WTC11 (cell line): Measurements from ENCODE around the gene BRS3. TPM values are rescaled to one million over a fixed set of nuclear protein-coding genes. Genes with fewer than 3 reads are reported as not detected.

Source experiments
- ATAC-seq: fragments of 200-7000 bp; cut with Tn5 transposase; 2 replicates; pipeline ENCODE4 v1.10.0; 2021; ENCODE audit warnings: mild to moderate bottlenecking, moderate library complexity
- CTCF ChIA-PET: fragments of 300-600 bp; sonication (Branson Sonifier 250); formaldehyde crosslinking; loops from one replicate; lab custom pipeline; 2021; ENCODE audit warnings: antibody characterized with exemption; lab: Charles Lee
- POLR2A ChIA-PET: fragments of 350-600 bp; sonication (Branson Sonifier 250); formaldehyde crosslinking; loops from one replicate; lab custom pipeline; 2021; ENCODE audit warnings: antibody characterized with exemption; lab: Charles Lee
- DNase-seq: peaks from one replicate; pipeline ENCODE4 v3.0.0; 2021; ENCODE audit warnings: low spot score
- H3K27ac Mint-ChIP-seq: 2 replicates; pipeline ENCODE4 v1.8.0; 2021; ENCODE audit warnings: mixed read lengths
- H3K27me3 Mint-ChIP-seq: 2 replicates; pipeline ENCODE4 v1.8.0; 2021; ENCODE audit warnings: low read depth, mild to moderate bottlenecking, moderate library complexity, mixed read lengths
- H3K36me3 Mint-ChIP-seq: 2 replicates; pipeline ENCODE4 v1.8.0; 2021; ENCODE audit warnings: mixed read lengths
- H3K4me1 Mint-ChIP-seq: 2 replicates; pipeline ENCODE4 v1.8.0; 2022; ENCODE audit warnings: mixed read lengths
- H3K4me3 Mint-ChIP-seq: 2 replicates; pipeline ENCODE4 v1.8.0; 2021; ENCODE audit warnings: mild to moderate bottlenecking, moderate library complexity, mixed read lengths
- H3K9me3 Mint-ChIP-seq: 2 replicates; pipeline ENCODE4 v1.8.0; 2021; ENCODE audit warnings: mixed read lengths
- CBFB ChIP-seq: sonication (generic); formaldehyde crosslinking; IDR thresholded peaks from 2 replicates; pipeline ENCODE4 v1.8.1; 2022; ENCODE audit warnings: mild to moderate bottlenecking, low read depth, missing genetic modification reagents
- CREB1 ChIP-seq: sonication (generic); formaldehyde crosslinking; IDR thresholded peaks from 2 replicates; pipeline ENCODE4 v1.8.0; 2023; ENCODE audit warnings: mild to moderate bottlenecking, missing genetic modification reagents
- HMGA2 ChIP-seq: fragments of 250-450 bp; sonication (Bioruptor Pico); IDR thresholded peaks from 2 replicates; pipeline ENCODE4 v1.4.0; 2021; ENCODE audit warnings: mild to moderate bottlenecking, moderate library complexity
- JUN ChIP-seq: sonication (generic); formaldehyde crosslinking; IDR thresholded peaks from 2 replicates; pipeline ENCODE4 v1.8.0; 2023; ENCODE audit warnings: mild to moderate bottlenecking, missing genetic modification reagents
- MYBL2 ChIP-seq: sonication (generic); formaldehyde crosslinking; IDR thresholded peaks from 2 replicates; pipeline ENCODE4 v1.8.1; 2023; ENCODE audit warnings: mild to moderate bottlenecking, moderate library complexity, missing genetic modification reagents
- SMAD3 ChIP-seq: sonication (generic); formaldehyde crosslinking; IDR thresholded peaks from 2 replicates; pipeline ENCODE4 v1.8.0; 2022; ENCODE audit warnings: missing genetic modification reagents, mild to moderate bottlenecking, borderline replicate concordance
- TP53 ChIP-seq: sonication (generic); formaldehyde crosslinking; IDR thresholded peaks from 2 replicates; pipeline ENCODE4 v1.8.1; 2023; ENCODE audit warnings: mild to moderate bottlenecking, missing genetic modification reagents
- ZBTB21 ChIP-seq: sonication (generic); formaldehyde crosslinking; IDR thresholded peaks from 2 replicates; pipeline ENCODE4 v1.8.1; 2023; ENCODE audit warnings: mild to moderate bottlenecking, missing genetic modification reagents, borderline replicate concordance
- ZNF263 ChIP-seq: sonication (generic); formaldehyde crosslinking; IDR thresholded peaks from 2 replicates; pipeline ENCODE4 v1.8.1; 2022; ENCODE audit warnings: low read depth, mild to moderate bottlenecking, moderate library complexity, missing genetic modification reagents
- ZNF396 ChIP-seq: fragments of 250-450 bp; sonication (Bioruptor Pico); IDR thresholded peaks from 2 replicates; pipeline ENCODE4 v1.8.0; 2021; ENCODE audit warnings: mild to moderate bottlenecking, moderate library complexity, borderline replicate concordance
- total RNA-seq: library from RNA; stranded (reverse); gene quantifications from 3 replicates; pipeline ENCODE4 v1.2.3, GENCODE V29; 2021
- TF ChIP-seq, protein P1 (sequence below): sonication (generic); formaldehyde crosslinking; IDR thresholded peaks from 2 replicates; pipeline ENCODE4 v1.8.1; 2022; ENCODE audit warnings: mild to moderate bottlenecking, moderate library complexity, missing genetic modification reagents
- TF ChIP-seq, protein P2 (sequence below): sonication (generic); formaldehyde crosslinking; IDR thresholded peaks from 2 replicates; pipeline ENCODE4 v1.8.0; 2023; ENCODE audit warnings: mild to moderate bottlenecking, missing genetic modification reagents
- TF ChIP-seq, protein P3 (sequence below): sonication (generic); formaldehyde crosslinking; IDR thresholded peaks from 2 replicates; pipeline ENCODE4 v1.8.0; 2023; ENCODE audit warnings: missing genetic modification reagents, mild to moderate bottlenecking, borderline replicate concordance
- TF ChIP-seq, protein P4 (sequence below): fragments of 250-450 bp; sonication (Bioruptor Pico); IDR thresholded peaks from 2 replicates; pipeline ENCODE4 v2.1.2; 2022; ENCODE audit warnings: mild to moderate bottlenecking, moderate library complexity
- TF ChIP-seq, protein P5 (sequence below): fragments of 250-450 bp; sonication (Bioruptor Pico); IDR thresholded peaks from 2 replicates; pipeline ENCODE4 v1.8.0; 2021; ENCODE audit warnings: mild to moderate bottlenecking
- TF ChIP-seq, protein P6 (sequence below): sonication (generic); formaldehyde crosslinking; IDR thresholded peaks from 2 replicates; pipeline ENCODE4 v1.8.1; 2023; ENCODE audit warnings: mild to moderate bottlenecking, missing genetic modification reagents, moderate library complexity
- TF ChIP-seq, protein P7 (sequence below): sonication (generic); formaldehyde crosslinking; IDR thresholded peaks from 2 replicates; pipeline ENCODE4 v1.8.0; 2022; ENCODE audit warnings: missing genetic modification reagents

BRS3 gene
- total RNA-seq, 1 experiment from 2014 or later = not detected

DNA sequence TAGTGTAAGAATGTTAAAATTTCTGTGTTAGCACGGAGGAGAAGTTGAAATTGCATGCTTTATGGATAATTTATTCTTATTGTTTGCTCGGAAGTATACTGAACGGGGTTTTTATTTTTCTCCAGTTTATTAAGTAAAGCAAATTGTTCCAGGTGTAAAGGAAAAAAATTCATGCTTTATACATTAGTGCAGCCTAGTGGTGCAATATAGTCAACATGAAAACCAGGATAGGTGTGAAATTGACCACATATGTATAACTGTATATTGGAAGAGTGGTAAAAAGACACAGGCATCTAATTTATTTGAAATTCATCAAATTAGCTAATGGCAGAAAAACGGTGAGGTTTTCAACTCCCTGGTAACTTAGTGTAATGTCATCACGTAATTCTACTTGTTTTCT lies 959 bp downstream of the BRS3 start:
- H3K36me3 Mint-ChIP-seq = no peaks in the 10 kb centered on the region
- POLR2A ChIA-PET = no interaction called here
- CTCF ChIA-PET = no interaction called here
- H3K4me3 Mint-ChIP-seq = no peak overlapping the region
- no peak for ATAC-seq
- H3K9me3 Mint-ChIP-seq = no peaks in the 10 kb centered on the region
- H3K27ac Mint-ChIP-seq = no peak overlapping the region
- TF ChIP-seq, protein P1, sequence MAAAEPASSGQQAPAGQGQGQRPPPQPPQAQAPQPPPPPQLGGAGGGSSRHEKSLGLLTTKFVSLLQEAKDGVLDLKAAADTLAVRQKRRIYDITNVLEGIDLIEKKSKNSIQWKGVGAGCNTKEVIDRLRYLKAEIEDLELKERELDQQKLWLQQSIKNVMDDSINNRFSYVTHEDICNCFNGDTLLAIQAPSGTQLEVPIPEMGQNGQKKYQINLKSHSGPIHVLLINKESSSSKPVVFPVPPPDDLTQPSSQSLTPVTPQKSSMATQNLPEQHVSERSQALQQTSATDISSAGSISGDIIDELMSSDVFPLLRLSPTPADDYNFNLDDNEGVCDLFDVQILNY (CRISPR knock-in tag) = no peak
- TF ChIP-seq CREB1 (CRISPR knock-in tag) (no peak), HMGA2 (CRISPR knock-in tag) (no peak), TP53 (CRISPR knock-in tag) (no peak), SMAD3 (CRISPR knock-in tag) (no peak), MYBL2 (no peak), JUN (CRISPR knock-in tag) (no peak), ZNF263 (CRISPR knock-in tag) (no peak), ZBTB21 (CRISPR knock-in tag) (no peak), CBFB (CRISPR knock-in tag) (no peak), ZNF396 (CRISPR knock-in tag) (no peak)
- TF ChIP-seq, protein P2, sequence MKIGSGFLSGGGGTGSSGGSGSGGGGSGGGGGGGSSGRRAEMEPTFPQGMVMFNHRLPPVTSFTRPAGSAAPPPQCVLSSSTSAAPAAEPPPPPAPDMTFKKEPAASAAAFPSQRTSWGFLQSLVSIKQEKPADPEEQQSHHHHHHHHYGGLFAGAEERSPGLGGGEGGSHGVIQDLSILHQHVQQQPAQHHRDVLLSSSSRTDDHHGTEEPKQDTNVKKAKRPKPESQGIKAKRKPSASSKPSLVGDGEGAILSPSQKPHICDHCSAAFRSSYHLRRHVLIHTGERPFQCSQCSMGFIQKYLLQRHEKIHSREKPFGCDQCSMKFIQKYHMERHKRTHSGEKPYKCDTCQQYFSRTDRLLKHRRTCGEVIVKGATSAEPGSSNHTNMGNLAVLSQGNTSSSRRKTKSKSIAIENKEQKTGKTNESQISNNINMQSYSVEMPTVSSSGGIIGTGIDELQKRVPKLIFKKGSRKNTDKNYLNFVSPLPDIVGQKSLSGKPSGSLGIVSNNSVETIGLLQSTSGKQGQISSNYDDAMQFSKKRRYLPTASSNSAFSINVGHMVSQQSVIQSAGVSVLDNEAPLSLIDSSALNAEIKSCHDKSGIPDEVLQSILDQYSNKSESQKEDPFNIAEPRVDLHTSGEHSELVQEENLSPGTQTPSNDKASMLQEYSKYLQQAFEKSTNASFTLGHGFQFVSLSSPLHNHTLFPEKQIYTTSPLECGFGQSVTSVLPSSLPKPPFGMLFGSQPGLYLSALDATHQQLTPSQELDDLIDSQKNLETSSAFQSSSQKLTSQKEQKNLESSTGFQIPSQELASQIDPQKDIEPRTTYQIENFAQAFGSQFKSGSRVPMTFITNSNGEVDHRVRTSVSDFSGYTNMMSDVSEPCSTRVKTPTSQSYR = no peak
- TF ChIP-seq, protein P3, sequence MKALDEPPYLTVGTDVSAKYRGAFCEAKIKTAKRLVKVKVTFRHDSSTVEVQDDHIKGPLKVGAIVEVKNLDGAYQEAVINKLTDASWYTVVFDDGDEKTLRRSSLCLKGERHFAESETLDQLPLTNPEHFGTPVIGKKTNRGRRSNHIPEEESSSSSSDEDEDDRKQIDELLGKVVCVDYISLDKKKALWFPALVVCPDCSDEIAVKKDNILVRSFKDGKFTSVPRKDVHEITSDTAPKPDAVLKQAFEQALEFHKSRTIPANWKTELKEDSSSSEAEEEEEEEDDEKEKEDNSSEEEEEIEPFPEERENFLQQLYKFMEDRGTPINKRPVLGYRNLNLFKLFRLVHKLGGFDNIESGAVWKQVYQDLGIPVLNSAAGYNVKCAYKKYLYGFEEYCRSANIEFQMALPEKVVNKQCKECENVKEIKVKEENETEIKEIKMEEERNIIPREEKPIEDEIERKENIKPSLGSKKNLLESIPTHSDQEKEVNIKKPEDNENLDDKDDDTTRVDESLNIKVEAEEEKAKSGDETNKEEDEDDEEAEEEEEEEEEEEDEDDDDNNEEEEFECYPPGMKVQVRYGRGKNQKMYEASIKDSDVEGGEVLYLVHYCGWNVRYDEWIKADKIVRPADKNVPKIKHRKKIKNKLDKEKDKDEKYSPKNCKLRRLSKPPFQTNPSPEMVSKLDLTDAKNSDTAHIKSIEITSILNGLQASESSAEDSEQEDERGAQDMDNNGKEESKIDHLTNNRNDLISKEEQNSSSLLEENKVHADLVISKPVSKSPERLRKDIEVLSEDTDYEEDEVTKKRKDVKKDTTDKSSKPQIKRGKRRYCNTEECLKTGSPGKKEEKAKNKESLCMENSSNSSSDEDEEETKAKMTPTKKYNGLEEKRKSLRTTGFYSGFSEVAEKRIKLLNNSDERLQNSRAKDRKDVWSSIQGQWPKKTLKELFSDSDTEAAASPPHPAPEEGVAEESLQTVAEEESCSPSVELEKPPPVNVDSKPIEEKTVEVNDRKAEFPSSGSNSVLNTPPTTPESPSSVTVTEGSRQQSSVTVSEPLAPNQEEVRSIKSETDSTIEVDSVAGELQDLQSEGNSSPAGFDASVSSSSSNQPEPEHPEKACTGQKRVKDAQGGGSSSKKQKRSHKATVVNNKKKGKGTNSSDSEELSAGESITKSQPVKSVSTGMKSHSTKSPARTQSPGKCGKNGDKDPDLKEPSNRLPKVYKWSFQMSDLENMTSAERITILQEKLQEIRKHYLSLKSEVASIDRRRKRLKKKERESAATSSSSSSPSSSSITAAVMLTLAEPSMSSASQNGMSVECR (CRISPR knock-in tag) = no peak
- TF ChIP-seq, protein P4, sequence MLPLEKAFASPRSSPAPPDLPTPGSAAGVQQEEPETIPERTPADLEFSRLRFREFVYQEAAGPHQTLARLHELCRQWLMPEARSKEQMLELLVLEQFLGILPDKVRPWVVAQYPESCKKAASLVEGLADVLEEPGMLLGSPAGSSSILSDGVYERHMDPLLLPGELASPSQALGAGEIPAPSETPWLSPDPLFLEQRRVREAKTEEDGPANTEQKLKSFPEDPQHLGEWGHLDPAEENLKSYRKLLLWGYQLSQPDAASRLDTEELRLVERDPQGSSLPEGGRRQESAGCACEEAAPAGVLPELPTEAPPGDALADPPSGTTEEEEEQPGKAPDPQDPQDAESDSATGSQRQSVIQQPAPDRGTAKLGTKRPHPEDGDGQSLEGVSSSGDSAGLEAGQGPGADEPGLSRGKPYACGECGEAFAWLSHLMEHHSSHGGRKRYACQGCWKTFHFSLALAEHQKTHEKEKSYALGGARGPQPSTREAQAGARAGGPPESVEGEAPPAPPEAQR = no peak
- TF ChIP-seq, protein P5, sequence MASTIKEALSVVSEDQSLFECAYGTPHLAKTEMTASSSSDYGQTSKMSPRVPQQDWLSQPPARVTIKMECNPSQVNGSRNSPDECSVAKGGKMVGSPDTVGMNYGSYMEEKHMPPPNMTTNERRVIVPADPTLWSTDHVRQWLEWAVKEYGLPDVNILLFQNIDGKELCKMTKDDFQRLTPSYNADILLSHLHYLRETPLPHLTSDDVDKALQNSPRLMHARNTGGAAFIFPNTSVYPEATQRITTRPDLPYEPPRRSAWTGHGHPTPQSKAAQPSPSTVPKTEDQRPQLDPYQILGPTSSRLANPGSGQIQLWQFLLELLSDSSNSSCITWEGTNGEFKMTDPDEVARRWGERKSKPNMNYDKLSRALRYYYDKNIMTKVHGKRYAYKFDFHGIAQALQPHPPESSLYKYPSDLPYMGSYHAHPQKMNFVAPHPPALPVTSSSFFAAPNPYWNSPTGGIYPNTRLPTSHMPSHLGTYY (CRISPR knock-in tag) = no peak
- TF ChIP-seq, protein P6, sequence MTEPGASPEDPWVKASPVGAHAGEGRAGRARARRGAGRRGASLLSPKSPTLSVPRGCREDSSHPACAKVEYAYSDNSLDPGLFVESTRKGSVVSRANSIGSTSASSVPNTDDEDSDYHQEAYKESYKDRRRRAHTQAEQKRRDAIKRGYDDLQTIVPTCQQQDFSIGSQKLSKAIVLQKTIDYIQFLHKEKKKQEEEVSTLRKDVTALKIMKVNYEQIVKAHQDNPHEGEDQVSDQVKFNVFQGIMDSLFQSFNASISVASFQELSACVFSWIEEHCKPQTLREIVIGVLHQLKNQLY = no peak
- TF ChIP-seq, protein P7, sequence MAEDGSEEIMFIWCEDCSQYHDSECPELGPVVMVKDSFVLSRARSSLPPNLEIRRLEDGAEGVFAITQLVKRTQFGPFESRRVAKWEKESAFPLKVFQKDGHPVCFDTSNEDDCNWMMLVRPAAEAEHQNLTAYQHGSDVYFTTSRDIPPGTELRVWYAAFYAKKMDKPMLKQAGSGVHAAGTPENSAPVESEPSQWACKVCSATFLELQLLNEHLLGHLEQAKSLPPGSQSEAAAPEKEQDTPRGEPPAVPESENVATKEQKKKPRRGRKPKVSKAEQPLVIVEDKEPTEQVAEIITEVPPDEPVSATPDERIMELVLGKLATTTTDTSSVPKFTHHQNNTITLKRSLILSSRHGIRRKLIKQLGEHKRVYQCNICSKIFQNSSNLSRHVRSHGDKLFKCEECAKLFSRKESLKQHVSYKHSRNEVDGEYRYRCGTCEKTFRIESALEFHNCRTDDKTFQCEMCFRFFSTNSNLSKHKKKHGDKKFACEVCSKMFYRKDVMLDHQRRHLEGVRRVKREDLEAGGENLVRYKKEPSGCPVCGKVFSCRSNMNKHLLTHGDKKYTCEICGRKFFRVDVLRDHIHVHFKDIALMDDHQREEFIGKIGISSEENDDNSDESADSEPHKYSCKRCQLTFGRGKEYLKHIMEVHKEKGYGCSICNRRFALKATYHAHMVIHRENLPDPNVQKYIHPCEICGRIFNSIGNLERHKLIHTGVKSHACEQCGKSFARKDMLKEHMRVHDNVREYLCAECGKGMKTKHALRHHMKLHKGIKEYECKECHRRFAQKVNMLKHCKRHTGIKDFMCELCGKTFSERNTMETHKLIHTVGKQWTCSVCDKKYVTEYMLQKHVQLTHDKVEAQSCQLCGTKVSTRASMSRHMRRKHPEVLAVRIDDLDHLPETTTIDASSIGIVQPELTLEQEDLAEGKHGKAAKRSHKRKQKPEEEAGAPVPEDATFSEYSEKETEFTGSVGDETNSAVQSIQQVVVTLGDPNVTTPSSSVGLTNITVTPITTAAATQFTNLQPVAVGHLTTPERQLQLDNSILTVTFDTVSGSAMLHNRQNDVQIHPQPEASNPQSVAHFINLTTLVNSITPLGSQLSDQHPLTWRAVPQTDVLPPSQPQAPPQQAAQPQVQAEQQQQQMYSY = no peak
- TF ChIP-seq, all 79 proteins: peak for 0
- Mint-ChIP-seq H3K4me1 (no peaks in the 10 kb centered on the region), H3K27me3 (peaks cover 27% of the 10 kb centered on the region)
- no peak for DNase-seq
